Adipocyte (in vitro differentiated cells): ENCODE data around the gene DTD2.

Experiments used
- DNase-seq: peaks from one replicate; pipeline ENCODE4 v3.0.0-alpha.2; 2015; ENCODE audit warnings: low read depth
- H3K27me3 ChIP-seq: replicated peaks from 2 replicates; pipeline ENCODE4 v1.7.0; 2013; ENCODE audit warnings: mild to moderate bottlenecking, low read length, moderate library complexity; ENCODE audit not compliant: control insufficient read depth, insufficient read depth
- H3K36me3 ChIP-seq: 2 replicates; pipeline ENCODE4 v1.7.0; 2013; ENCODE audit warnings: low read length, mild to moderate bottlenecking, moderate library complexity; ENCODE audit not compliant: control insufficient read depth, insufficient read depth, severe bottlenecking
- H3K4me1 ChIP-seq: 2 replicates; pipeline ENCODE4 v1.7.0; 2013; ENCODE audit warnings: mild to moderate bottlenecking, low read length, moderate library complexity; ENCODE audit not compliant: control insufficient read depth, insufficient read depth
- H3K4me3 ChIP-seq: 2 replicates; pipeline ENCODE4 v1.7.0; 2013; ENCODE audit warnings: mild to moderate bottlenecking, low read length, moderate library complexity
- H3K9ac ChIP-seq: 2 replicates; pipeline ENCODE4 v1.7.0; 2013; ENCODE audit warnings: mild to moderate bottlenecking, low read length, moderate library complexity
- H3K9me3 ChIP-seq: 2 replicates; pipeline ENCODE4 v1.7.0; 2013; ENCODE audit warnings: mild to moderate bottlenecking, low read length, moderate library complexity; ENCODE audit not compliant: control insufficient read depth

The DTD2 gene

GRCh38 chr14:31456841-31457664 lies at the start of gene DTD2:
TSS of gene DTD2 (minus strand) at chr14:31457506. CDS start at chr14:31457393, 113 bp downstream.
- peak; percentile 98 for DNase-seq
- Histone ChIP-seq H3K4me1 (peaks cover 29% of the 10 kb centered on the region), H3K27me3 (no peaks in the 10 kb centered on the region), H3K9ac (peak within 1 kb of the TSS; percentile 99), H3K9me3 (no peaks in the 10 kb centered on the region), H3K36me3 (peaks cover 6% of the 10 kb centered on the region), H3K4me3 (peak within 1 kb of the TSS; percentile 89)

- DNase-seq: peak; percentile 79
- Histone ChIP-seq H3K4me3 (peak overlapping the region; percentile 67), H3K9ac (peak overlapping the region; percentile 76), H3K27me3 (no peaks in the 10 kb centered on the region), H3K9me3 (no peaks in the 10 kb centered on the region), H3K4me1 (peaks cover 29% of the 10 kb centered on the region), H3K36me3 (no peaks in the 10 kb centered on the region)
These were observed 48.1 kb upstream of the DTD2 start for GRCh38 chr14:31505411-31505810.

- H3K9me3 ChIP-seq: no peaks in the 10 kb centered on the region
- no peak for DNase-seq
- H3K4me3 ChIP-seq: no peak overlapping the region
- H3K4me1 ChIP-seq: peaks cover 24% of the 10 kb centered on the region
- no peak overlapping the region for H3K9ac ChIP-seq
- H3K36me3 ChIP-seq: no peaks in the 10 kb centered on the region
- no peaks in the 10 kb centered on the region for H3K27me3 ChIP-seq
These were observed 44.6 kb upstream of the DTD2 start for GRCh38 chr14:31501870-31502269.

DNA sequence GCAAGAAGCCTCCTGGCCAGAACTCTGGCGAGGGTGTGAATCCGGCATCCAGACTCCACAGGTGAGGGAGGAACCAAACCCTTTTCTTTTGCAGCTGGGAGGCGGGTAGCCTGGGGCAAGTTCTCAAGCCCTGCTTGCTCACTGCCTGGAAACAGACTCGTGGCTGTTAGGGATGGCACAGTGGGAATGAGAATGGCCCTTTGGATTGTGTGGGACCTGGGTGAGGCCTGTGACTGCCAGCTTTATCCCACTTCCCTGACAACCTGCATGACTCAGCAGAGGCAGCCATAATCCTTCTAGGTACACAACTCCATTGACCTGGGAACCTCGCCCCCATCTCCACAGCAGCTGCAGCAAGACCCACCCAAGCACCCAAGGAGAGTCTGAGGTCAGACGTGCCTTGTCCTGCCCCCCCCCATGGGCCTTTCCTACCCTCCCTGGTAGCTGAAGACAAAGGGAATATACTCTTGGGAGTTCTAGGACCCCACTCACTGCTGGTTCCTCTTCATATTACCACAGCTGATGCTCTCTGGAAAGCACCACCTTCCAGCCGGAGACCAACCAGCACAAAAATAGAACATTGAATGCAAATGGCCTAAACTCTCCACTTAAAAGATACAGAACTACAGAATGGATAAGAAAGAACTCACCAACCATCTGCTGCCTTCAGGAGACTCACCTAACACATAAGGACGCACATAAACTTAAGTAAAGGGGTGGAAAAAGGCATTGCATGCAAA lies 35.6 kb upstream of the DTD2 start:
- Histone ChIP-seq H3K4me1 (no peaks in the 10 kb centered on the region), H3K27me3 (no peaks in the 10 kb centered on the region), H3K9ac (no peak overlapping the region), H3K36me3 (no peaks in the 10 kb centered on the region), H3K9me3 (no peaks in the 10 kb centered on the region), H3K4me3 (no peak overlapping the region)
- DNase-seq: no peak

GRCh38 chr14:31489691-31490090 lies 32.4 kb upstream of the DTD2 start:
- DNase-seq: no peak
- Histone ChIP-seq H3K27me3 (no peaks in the 10 kb centered on the region), H3K4me3 (no peak overlapping the region), H3K4me1 (no peaks in the 10 kb centered on the region), H3K9me3 (no peaks in the 10 kb centered on the region), H3K9ac (no peak overlapping the region), H3K36me3 (no peaks in the 10 kb centered on the region)

- Histone ChIP-seq H3K27me3 (no peaks in the 10 kb centered on the region), H3K9ac (no peak within 1 kb of the TSS), H3K9me3 (no peaks in the 10 kb centered on the region), H3K4me3 (no peak within 1 kb of the TSS), H3K4me1 (no peaks in the 10 kb centered on the region), H3K36me3 (no peaks in the 10 kb centered on the region)
- DNase-seq: no peak
These were observed 30.6 kb upstream of the DTD2 start, which contains the start of gene GPR33 for GRCh38 chr14:31487886-31488285. TSS of gene GPR33 (minus strand) at chr14:31488039. CDS start at chr14:31483965, 4,074 bp downstream.

GRCh38 chr14:31486764-31487163 lies 29.5 kb upstream of the DTD2 start:
- Histone ChIP-seq H3K27me3 (no peaks in the 10 kb centered on the region), H3K9me3 (no peaks in the 10 kb centered on the region), H3K9ac (no peak overlapping the region), H3K4me3 (no peak overlapping the region), H3K4me1 (no peaks in the 10 kb centered on the region), H3K36me3 (no peaks in the 10 kb centered on the region)
- DNase-seq: no peak

DNA sequence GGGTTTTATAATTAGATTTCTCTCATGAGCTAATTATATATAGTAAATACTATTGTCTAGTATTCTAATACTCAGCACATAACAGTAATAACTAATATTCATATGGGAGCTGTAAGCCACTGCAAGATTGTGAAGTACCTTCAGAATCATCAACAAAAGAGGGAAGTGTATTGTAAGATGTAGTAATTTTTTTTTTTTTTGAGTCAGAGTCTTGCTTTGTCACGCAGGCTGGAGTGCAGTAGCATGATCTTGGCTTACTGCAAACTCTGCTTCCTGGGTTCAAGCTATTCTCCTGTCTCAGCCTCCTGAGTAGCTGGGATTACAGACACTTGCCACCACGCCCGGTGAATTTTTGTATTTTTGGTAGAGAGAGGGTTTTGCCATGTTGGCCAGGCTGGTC lies 27.4 kb upstream of the DTD2 start:
- DNase-seq: no peak
- Histone ChIP-seq H3K9ac (no peak overlapping the region), H3K4me3 (no peak overlapping the region), H3K4me1 (no peaks in the 10 kb centered on the region), H3K36me3 (no peaks in the 10 kb centered on the region), H3K9me3 (no peaks in the 10 kb centered on the region), H3K27me3 (no peaks in the 10 kb centered on the region)

- Histone ChIP-seq H3K4me3 (no peak overlapping the region), H3K9me3 (no peaks in the 10 kb centered on the region), H3K9ac (no peak overlapping the region), H3K4me1 (peaks cover 9% of the 10 kb centered on the region), H3K36me3 (no peaks in the 10 kb centered on the region), H3K27me3 (no peaks in the 10 kb centered on the region)
- no peak for DNase-seq
These were observed 22.9 kb upstream of the DTD2 start for GRCh38 chr14:31480156-31480555.

DNA sequence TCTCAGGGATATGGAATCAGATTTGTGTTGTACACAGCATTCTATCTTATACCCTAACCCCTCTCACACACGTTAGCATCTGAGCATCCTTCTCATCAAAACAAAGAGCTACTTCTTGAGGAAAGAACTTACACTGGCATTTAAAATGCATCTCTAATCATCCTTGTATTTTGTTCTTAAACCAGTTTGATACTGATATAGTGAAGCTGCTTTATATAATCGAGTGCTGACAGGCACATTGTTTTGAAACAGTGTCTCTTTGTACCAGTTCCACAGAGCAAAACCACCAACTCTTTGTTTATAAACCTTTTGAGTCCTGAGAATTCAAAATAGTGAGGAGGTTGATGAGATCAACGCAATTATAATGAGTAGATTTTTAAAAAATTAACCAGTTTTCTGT lies 21.7 kb upstream of the DTD2 start:
- H3K36me3 ChIP-seq: no peaks in the 10 kb centered on the region
- H3K9ac ChIP-seq: no peak overlapping the region
- H3K27me3 ChIP-seq: no peaks in the 10 kb centered on the region
- H3K9me3 ChIP-seq: no peaks in the 10 kb centered on the region
- DNase-seq: no peak
- H3K4me3 ChIP-seq: no peak overlapping the region
- H3K4me1 ChIP-seq: peaks cover 9% of the 10 kb centered on the region

- peaks cover 9% of the 10 kb centered on the region for H3K4me1 ChIP-seq
- DNase-seq: peak; percentile 26
- H3K4me3 ChIP-seq: peak overlapping the region; percentile 34
- no peaks in the 10 kb centered on the region for H3K36me3 ChIP-seq
- H3K9me3 ChIP-seq: no peaks in the 10 kb centered on the region
- no peaks in the 10 kb centered on the region for H3K27me3 ChIP-seq
- H3K9ac ChIP-seq: no peak overlapping the region
These were observed 19.9 kb upstream of the DTD2 start for GRCh38 chr14:31477248-31477647.
